Stimulated activated CD8-positive, alpha-beta memory T cell treated with anti-CD3 and anti-CD28 coated beads, Interleukin-4, amount 100 ng/mL, for 48 hours (primary cell): Measurements from ENCODE around the gene UQCRC1.
"Not testable (repeated sequence)": the region's sequence is repeated elsewhere in the genome, so short reads cannot be mapped to it uniquely, and the experiment has no call there.

ENCODE experiments used
- DNase-seq: peaks from one replicate; pipeline ENCODE4 v3.0.0-alpha.2; 2020

Gene UQCRC1

DNA sequence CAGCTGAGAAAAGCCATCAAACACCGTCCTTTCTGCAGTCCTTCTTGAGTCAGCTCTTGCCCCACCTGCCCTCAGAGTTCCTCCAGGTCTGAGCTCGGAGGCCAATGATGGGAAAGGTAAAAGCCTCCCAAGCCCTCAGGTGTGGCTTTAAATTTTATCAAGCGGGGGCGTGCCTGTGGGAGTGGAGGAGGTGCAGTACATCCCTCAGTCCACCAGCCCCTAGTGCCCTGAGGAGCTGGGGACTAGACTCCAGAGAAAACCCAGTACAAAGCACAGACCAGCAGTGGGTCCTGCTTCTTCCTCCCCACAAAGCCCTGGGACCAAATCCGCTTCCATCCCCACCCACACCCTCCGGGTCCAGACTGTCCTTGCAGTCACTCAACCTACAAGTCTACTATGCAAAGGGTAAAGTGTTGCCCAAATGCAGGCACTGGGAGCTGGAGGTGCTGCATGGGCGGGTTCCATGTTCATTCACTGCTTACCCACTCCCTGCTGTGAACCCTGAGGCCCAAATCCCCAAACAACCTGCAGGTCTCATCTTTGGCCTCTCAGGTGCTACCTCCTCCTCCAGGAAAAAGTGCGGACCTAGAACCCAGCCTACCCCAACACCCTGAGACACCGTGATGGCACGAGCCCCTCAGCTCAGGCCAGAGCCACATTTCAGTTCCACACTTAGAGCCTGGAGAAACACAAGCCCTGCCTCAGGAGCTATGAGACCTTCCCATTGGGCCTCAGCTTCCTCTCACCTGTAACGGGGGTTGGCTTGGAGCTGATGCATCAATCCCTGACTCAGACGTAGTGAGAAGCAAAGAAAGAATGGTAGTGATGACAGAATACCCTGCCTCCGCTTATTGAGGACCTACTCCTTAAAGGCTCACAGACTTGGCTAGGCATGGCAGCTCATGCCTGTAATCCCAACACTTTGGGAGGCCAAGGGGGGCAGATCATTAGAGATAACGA is 55.3 kb downstream of the UQCRC1 start:
- DNase-seq, result no peak

DNA sequence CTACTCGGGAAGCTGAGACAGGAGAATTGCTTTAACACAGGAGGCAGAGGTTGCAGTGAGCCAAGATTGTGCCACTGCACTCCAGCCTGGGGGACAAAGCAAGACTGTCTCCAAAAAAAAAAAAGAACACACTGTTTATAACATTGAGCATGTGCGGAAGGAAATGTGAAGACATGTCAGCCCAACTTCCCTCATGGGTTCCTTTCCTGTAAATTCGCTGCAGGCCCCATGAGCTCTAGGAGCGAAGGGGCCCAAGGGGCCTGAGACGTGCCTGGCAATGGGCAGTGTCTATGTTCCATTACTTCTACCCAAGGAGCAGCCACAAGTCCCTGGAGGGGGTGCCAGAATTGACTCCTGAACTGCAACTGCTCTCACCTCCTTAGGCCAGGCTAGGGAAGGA is 56.1 kb downstream of the UQCRC1 start:
- DNase-seq, result no peak

DNA sequence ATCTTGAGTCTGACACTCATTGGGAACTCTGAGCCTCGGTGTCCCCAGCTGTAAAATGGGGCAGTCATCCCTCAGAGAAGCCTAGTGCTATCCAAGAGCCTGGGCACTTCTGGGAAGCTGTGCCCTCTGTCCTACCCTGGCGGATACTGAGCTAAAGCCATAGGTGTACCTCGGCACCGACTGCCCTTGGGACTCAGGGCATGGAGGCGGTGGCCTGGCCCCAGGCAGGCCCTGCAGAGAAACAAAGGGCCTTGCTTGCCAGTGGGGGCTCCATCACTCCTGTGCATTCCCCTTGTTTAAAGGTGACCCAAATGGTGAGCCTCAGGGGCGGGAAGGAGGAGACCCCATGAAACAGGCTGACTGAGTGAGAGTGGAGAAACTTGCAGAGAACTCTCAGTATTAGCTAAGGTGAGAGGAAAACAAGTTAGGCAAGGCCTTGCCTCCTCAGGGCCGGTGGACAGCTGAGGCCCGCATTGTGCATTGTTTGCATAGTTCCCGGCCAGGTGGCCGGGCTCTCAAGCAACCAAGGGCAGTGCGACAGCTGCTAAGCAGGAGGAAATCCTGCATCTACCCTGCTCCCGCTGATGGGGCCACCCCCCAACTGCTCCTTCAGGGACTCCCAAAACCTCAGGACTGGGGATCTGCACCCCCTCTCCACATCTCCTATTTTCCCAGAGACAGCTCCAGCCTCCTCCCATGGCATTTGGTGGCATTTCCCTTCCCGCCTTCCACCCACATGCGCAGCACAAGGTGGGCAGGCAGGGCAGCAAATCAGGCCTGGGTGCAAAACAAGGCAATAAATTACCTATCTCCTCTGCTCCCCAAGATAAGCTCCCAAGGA is 57.1 kb downstream of the UQCRC1 start:
- DNase-seq, result no peak

- DNase-seq, result not testable (repeated sequence)
Observed at GRCh38 chr3:48551651-48552050, 57.8 kb downstream of the UQCRC1 start.
